Aorta (tissue), 5 donors: ENCODE measurements around the gene TBC1D22A. TPM values are rescaled to one million over a fixed set of nuclear protein-coding genes. Genes with fewer than 3 reads are reported as not detected.

Experiments
- ATAC-seq: fragments of 200-7000 bp; cut with Tn5 transposase; one replicate; pipeline ENCODE4 v1.9.1; 2022; ENCODE audit warnings: moderate library complexity; ENCODE audit not compliant: low FRiP score
- DNase-seq, 2 donors: peaks; one replicate each; pipeline ENCODE4 v3.0.0-alpha.2; 2020
- H3K27ac ChIP-seq, 2 donors: one replicate each; pipeline ENCODE4 v1.5.1; 2013; ENCODE audit warnings: low read length in 2 of 2, mild to moderate bottlenecking in 2 of 2, moderate library complexity in 2 of 2, control low read depth in 1 of 2, inconsistent platforms in 1 of 2, low read depth in 1 of 2
- H3K27me3 ChIP-seq, 2 donors: one replicate each; pipeline ENCODE4 v1.6.1; 2013; ENCODE audit warnings: control low read depth in 1 of 2, low read length in 1 of 2, mild to moderate bottlenecking in 1 of 2, moderate library complexity in 1 of 2; ENCODE audit not compliant: insufficient read depth in 2 of 2, control insufficient read depth in 1 of 2
- H3K36me3 ChIP-seq, 2 donors: one replicate each; pipeline ENCODE4 v1.6.1; 2013; ENCODE audit warnings: control low read depth in 1 of 2, low read length in 1 of 2, mild to moderate bottlenecking in 1 of 2; ENCODE audit not compliant: insufficient read depth in 2 of 2, control insufficient read depth in 1 of 2
- H3K4me1 ChIP-seq, 2 donors: one replicate each; pipeline ENCODE4 v1.6.1; 2013; ENCODE audit warnings: low read length in 2 of 2, control low read depth in 1 of 2, mild to moderate bottlenecking in 1 of 2, moderate library complexity in 1 of 2; ENCODE audit not compliant: insufficient read depth in 2 of 2, control insufficient read depth in 1 of 2
- H3K4me3 ChIP-seq, 2 donors: one replicate each; pipeline ENCODE4 v1.5.1; 2013; ENCODE audit warnings: low read length in 2 of 2, control low read depth in 1 of 2, mild to moderate bottlenecking in 1 of 2
- H3K9me3 ChIP-seq: one replicate; pipeline ENCODE4 v1.6.1; 2013; ENCODE audit warnings: mild to moderate bottlenecking, low read length; ENCODE audit not compliant: control insufficient read depth
- WGBS, 2 donors: extraction: QIAGEN DNeasy Blood & Tissue Kit; methylation state at CpG; one replicate each; pipeline ENCODE4 v1.1.7; 2013; 5-methylcytosine and 5-hydroxymethylcytosine counted together
- intact Hi-C, 2 donors: fragments of 100-400 bp; cut with DNase I; formaldehyde crosslinking; loops; one replicate each; pipeline versions ENCODE4 v1.14.2 to v1.15.0; 2022
- polyA plus RNA-seq, 2 donors: library from polyadenylated mRNA; stranded (reverse); fragments of 200-250 nt; gene quantifications; one replicate each; pipeline ENCODE4 v1.2.3, GENCODE V29; 2013
- total RNA-seq, 2 donors: library from RNA; stranded (reverse); fragmentation: NEBNext Ultra II Directional; extraction: Animal tissue kit (Norgen Biotek cat#: 25700); gene quantifications; one replicate each; pipeline ENCODE4 v1.2.1, GENCODE V29; 2021
- donor health status: healthy with polysubstance abuse.
- donor health status: Bipolar disorder and iron deficiency.
- donor health status: DM: no; HTN: no; CAD: no.
- donor health status: DM: no; HTN: no; CAD: no.
- donor health status: DM: yes; HTN: yes; CAD: no.

Gene TBC1D22A
- total and polyA plus RNA-seq, 4 donors, result 10.8 to 37.1 (median 17.9) TPM

GRCh38 chr22:47084226-47084625, 321.8 kb downstream of the TBC1D22A start:
- ATAC-seq, result no peak
- H3K4me1 ChIP-seq, result no peaks in the 10 kb centered on the region
- H3K36me3 ChIP-seq, result no peaks in the 10 kb centered on the region
- 61 to 67% methylated on average over 12 of the region's 12 CpGs for WGBS, 2 donors
- no peaks in the 10 kb centered on the region for H3K9me3 ChIP-seq
- H3K27me3 ChIP-seq, result no peaks in the 10 kb centered on the region
- no peak for DNase-seq
- intact Hi-C loops, result no loop called here
- no peak overlapping the region for H3K4me3 ChIP-seq
- no peak overlapping the region for H3K27ac ChIP-seq

GRCh38 chr22:47086596-47087248, 324.3 kb downstream of the TBC1D22A start:
- intact Hi-C loops, result no loop called here
- WGBS, 2 donors, result 91 to 92% methylated on average over 17 of the region's 17 CpGs
- H3K4me1 ChIP-seq, result no peaks in the 10 kb centered on the region
- no peak for ATAC-seq
- no peak overlapping the region for H3K27ac ChIP-seq
- H3K27me3 ChIP-seq, result no peaks in the 10 kb centered on the region
- no peaks in the 10 kb centered on the region for H3K9me3 ChIP-seq
- H3K4me3 ChIP-seq, result no peak overlapping the region
- DNase-seq, result no peak
- no peaks in the 10 kb centered on the region for H3K36me3 ChIP-seq

GRCh38 chr22:47088480-47089158, 326.2 kb downstream of the TBC1D22A start:
- no peak overlapping the region for H3K4me3 ChIP-seq
- no peak for ATAC-seq
- no peaks in the 10 kb centered on the region for H3K36me3 ChIP-seq
- intact Hi-C loops, result no loop called here
- H3K27ac ChIP-seq, result no peak overlapping the region
- 60 to 73% methylated on average over 11 of the region's 11 CpGs for WGBS, 2 donors
- H3K27me3 ChIP-seq, result no peaks in the 10 kb centered on the region
- no peaks in the 10 kb centered on the region for H3K4me1 ChIP-seq
- no peak for DNase-seq
- no peaks in the 10 kb centered on the region for H3K9me3 ChIP-seq

- H3K4me1 ChIP-seq, result no peaks in the 10 kb centered on the region
- 79 to 85% methylated on average over 7 of the region's 7 CpGs for WGBS, 2 donors
- no peak for DNase-seq
- no peak for ATAC-seq
- H3K9me3 ChIP-seq, result no peaks in the 10 kb centered on the region
- intact Hi-C loops, result no loop called here
- H3K4me3 ChIP-seq, result no peak overlapping the region
- no peaks in the 10 kb centered on the region for H3K36me3 ChIP-seq
- H3K27ac ChIP-seq, result no peak overlapping the region
- H3K27me3 ChIP-seq, result no peaks in the 10 kb centered on the region
These were observed 326.9 kb downstream of the TBC1D22A start for GRCh38 chr22:47089374-47089773.

GRCh38 chr22:47089796-47090460, 327.5 kb downstream of the TBC1D22A start:
- no peaks in the 10 kb centered on the region for H3K9me3 ChIP-seq
- DNase-seq, result no peak
- no peaks in the 10 kb centered on the region for H3K27me3 ChIP-seq
- 78 to 83% methylated on average over 21 of the region's 21 CpGs for WGBS, 2 donors
- no peaks in the 10 kb centered on the region for H3K36me3 ChIP-seq
- H3K4me1 ChIP-seq, result no peaks in the 10 kb centered on the region
- no peak overlapping the region for H3K27ac ChIP-seq
- H3K4me3 ChIP-seq, result no peak overlapping the region
- intact Hi-C loops, result no loop called here
- ATAC-seq, result no peak

GRCh38 chr22:47090591-47091245, 328.3 kb downstream of the TBC1D22A start:
- ATAC-seq (no peak), DNase-seq (no peak)
- Histone ChIP-seq H3K9me3 (no peaks in the 10 kb centered on the region), H3K4me3 (no peak overlapping the region), H3K27ac (no peak overlapping the region), H3K4me1 (no peaks in the 10 kb centered on the region), H3K36me3 (no peaks in the 10 kb centered on the region), H3K27me3 (no peaks in the 10 kb centered on the region)
- intact Hi-C loops, result no loop called here
- WGBS, 2 donors, result 8 to 12% methylated on average over 29 of the region's 29 CpGs

GRCh38 chr22:47091246-47091651, 328.8 kb downstream of the TBC1D22A start:
- Histone ChIP-seq H3K27ac (no peak overlapping the region), H3K27me3 (no peaks in the 10 kb centered on the region), H3K4me3 (no peak overlapping the region), H3K9me3 (no peaks in the 10 kb centered on the region), H3K4me1 (no peaks in the 10 kb centered on the region), H3K36me3 (no peaks in the 10 kb centered on the region)
- DNase-seq, result no peak
- intact Hi-C loops, result no loop called here
- no peak for ATAC-seq
- WGBS, 2 donors, result 21 to 29% methylated on average over 18 to 21 of the region's 21 CpGs

- Histone ChIP-seq H3K9me3 (no peaks in the 10 kb centered on the region), H3K4me3 (no peak overlapping the region), H3K27me3 (no peaks in the 10 kb centered on the region), H3K36me3 (no peaks in the 10 kb centered on the region), H3K4me1 (no peaks in the 10 kb centered on the region), H3K27ac (no peak overlapping the region)
- DNase-seq, result no peak
- intact Hi-C loops, result no loop called here
- WGBS, 2 donors, result 91 to 94% methylated on average over 16 of the region's 16 CpGs
- peak; percentile 33 for ATAC-seq
These were observed 329.7 kb downstream of the TBC1D22A start for GRCh38 chr22:47091921-47092700.
